H1 (cell line): ENCODE results near the gene TK1.
A peak's percentile ranks its signal among the peaks of the same experiment; 100 is the strongest.

Source experiments
- CHD1 ChIP-seq: IDR thresholded peaks from 2 replicates; pipeline ENCODE4 v1.6.1; 2012; ENCODE audit warnings: low read depth, low read length, improper control_type of control experiment
- CHD2 ChIP-seq: IDR thresholded peaks from 2 replicates; pipeline ENCODE4 v1.6.1; 2012; ENCODE audit warnings: low read length, improper control_type of control experiment
- CTCF ChIP-seq, 3 experiments: IDR thresholded peaks; 1 replicate in 2 of 3; 2 replicates in 1 of 3; pipeline versions ENCODE4 v1.5.1 to v1.6.1; 2011; ENCODE audit warnings: low read length in 3 of 3, mild to moderate bottlenecking in 3 of 3, inconsistent platforms in 2 of 3, low read depth in 1 of 3, moderate library complexity in 1 of 3; ENCODE audit not compliant: insufficient read depth in 1 of 3; ENCODE audit errors: control extremely low read depth in 1 of 3
- EZH2 ChIP-seq: fragments of 200-600 bp; sonication (generic); IDR thresholded peaks from 2 replicates; pipeline ENCODE4 v1.7.1; 2012; ENCODE audit warnings: low read depth, mild to moderate bottlenecking, moderate library complexity, low read length, inconsistent platforms; ENCODE audit not compliant: severe bottlenecking
- JUN ChIP-seq: IDR thresholded peaks from 2 replicates; pipeline ENCODE4 v1.6.1; 2011; ENCODE audit warnings: low read depth, mild to moderate bottlenecking, improper control_type of control experiment, low read length
- MAX ChIP-seq: IDR thresholded peaks from 2 replicates; pipeline ENCODE4 v1.6.1; 2012; ENCODE audit warnings: inconsistent platforms
- POLR2AphosphoS5 ChIP-seq: IDR thresholded peaks from 2 replicates; pipeline ENCODE4 v1.6.1; 2011; ENCODE audit warnings: low read depth, low read length
- TEAD4 ChIP-seq: IDR thresholded peaks from 2 replicates; pipeline ENCODE4 v1.6.1; 2012; ENCODE audit warnings: low read depth, low read length, inconsistent platforms, mixed read lengths
- YY1 ChIP-seq: IDR thresholded peaks from 2 replicates; pipeline ENCODE4 v1.6.1; 2011; ENCODE audit warnings: low read depth, mild to moderate bottlenecking, low read length
- TF ChIP-seq, protein P1 (sequence below): IDR thresholded peaks from 2 replicates; pipeline ENCODE4 v1.6.1; 2011; ENCODE audit warnings: low read length, improper control_type of control experiment

- TF ChIP-seq TEAD4 (peak; percentile 41; the same call in 1 of the 2 replicates), MAX (peak; percentile 94), CHD2 (peak; percentile 70), CTCF (IDR thresholded peaks at IDR 0.05; ENCODE audit: control extremely low read depth in 1 of 3, insufficient read depth in 1 of 3, low read depth in 1 of 3, low read length in 3 of 3) (no peak), YY1 (peak; percentile 89), JUN (no peak), CHD1 (no peak), EZH2 (no peak), POLR2AphosphoS5 (no peak)
- TF ChIP-seq, protein P1, sequence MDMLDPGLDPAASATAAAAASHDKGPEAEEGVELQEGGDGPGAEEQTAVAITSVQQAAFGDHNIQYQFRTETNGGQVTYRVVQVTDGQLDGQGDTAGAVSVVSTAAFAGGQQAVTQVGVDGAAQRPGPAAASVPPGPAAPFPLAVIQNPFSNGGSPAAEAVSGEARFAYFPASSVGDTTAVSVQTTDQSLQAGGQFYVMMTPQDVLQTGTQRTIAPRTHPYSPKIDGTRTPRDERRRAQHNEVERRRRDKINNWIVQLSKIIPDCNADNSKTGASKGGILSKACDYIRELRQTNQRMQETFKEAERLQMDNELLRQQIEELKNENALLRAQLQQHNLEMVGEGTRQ, result peak; percentile 33; the same call in 1 of the 2 replicates
Measured at GRCh38 chr17:78214016-78214705, 27.3 kb upstream of the TK1 start, which contains the start of gene BIRC5.
